Activated T-helper 1 cell treated with anti-CD3 and anti-CD28 coated beads, Interleukin-2, amount 50 U/mL, for 16 hours (primary cell): ENCODE data around the gene EHMT2.
"Not testable (repeated sequence)": the region's sequence is repeated elsewhere in the genome, so short reads cannot be mapped to it uniquely, and the experiment has no call there.

Experiments used
- DNase-seq, 2 donors: peaks; one replicate each; pipeline ENCODE4 v3.0.0-alpha.2; 2020; ENCODE audit warnings: low read depth in 1 of 2, low spot score in 1 of 2

Gene EHMT2

DNA sequence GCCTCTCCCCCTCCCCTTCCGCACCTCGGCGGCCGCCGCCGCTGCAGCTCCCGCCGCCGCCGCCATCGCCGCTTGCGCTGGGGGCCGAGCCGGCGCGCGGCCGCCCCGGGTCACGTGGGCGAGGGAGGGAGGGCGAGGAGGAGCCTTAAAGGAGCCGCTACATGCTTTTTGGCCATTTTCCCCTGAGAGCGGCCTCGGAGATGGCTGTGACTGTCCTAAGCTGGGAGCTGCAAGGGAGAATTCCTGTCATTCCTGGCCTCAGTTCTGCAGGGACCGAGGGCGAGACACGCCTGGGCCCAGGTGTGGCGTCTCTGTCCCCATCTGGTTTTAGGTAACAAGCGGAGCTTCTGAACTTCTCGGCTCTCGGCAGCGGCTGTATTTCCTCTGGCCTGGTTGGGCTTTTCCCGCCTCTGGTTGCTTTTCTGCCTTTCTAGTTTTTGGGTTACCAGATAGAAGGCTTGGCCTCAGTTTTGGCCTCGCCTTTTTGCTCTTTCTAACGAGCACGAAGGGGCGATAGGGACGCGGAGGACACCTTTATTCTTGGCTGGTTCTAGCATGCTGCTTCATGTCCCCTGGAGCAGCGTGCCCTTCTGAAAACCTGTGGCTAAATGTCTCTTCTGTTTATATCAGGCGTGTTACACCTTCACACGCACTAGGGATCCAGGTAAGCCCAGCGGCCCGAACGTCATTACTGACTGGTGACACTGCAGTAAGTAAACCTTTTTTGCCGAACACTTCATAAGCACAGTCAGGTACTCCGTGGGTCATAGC is at the start of gene EHMT2:
Gene EHMT2 (minus strand): TSS at position 87 of the 771 bp plus-strand sequence. CDS start 21 bp downstream, at position 66.
- DNase-seq: peak; percentile 69 to 80

DNA sequence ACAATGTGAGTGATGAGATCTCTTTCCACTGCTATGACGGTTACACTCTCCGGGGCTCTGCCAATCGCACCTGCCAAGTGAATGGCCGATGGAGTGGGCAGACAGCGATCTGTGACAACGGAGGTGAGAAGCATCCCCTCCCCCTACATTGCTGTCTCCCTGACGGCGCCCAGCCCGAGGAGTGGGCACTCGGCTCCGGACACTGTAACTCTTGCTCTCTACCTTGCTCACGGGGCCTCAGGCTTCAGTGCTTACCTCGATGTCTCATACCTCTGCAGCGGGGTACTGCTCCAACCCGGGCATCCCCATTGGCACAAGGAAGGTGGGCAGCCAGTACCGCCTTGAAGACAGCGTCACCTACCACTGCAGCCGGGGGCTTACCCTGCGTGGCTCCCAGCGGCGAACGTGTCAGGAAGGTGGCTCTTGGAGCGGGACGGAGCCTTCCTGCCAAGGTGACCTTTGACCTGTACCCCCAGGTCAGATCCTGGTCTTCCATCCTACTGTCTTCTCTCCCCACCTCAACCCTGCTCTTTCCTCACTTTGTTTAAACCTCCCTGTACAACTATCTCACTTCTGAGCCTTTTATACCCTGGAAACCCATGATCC is 49.7 kb upstream of the EHMT2 start:
- DNase-seq: no peak

DNA sequence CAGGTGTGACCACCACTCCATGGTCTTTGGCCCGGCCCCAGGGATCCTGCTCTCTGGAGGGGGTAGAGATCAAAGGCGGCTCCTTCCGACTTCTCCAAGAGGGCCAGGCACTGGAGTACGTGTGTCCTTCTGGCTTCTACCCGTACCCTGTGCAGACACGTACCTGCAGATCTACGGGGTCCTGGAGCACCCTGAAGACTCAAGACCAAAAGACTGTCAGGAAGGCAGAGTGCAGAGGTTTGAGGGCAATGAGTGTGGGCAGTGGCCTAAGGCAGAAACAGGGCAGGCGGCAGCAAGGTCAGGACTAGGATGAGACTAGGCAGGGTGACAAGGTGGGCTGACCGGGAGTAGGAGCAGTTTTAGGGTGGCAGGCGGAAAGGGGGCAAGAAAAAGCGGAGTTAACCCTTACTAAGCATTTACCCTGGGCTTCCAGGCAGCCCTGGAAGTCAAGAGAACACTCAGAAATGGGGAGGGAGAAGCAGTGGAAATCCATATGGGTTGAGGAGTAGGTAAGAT is 48.9 kb upstream of the EHMT2 start:
- no peak for DNase-seq

DNA sequence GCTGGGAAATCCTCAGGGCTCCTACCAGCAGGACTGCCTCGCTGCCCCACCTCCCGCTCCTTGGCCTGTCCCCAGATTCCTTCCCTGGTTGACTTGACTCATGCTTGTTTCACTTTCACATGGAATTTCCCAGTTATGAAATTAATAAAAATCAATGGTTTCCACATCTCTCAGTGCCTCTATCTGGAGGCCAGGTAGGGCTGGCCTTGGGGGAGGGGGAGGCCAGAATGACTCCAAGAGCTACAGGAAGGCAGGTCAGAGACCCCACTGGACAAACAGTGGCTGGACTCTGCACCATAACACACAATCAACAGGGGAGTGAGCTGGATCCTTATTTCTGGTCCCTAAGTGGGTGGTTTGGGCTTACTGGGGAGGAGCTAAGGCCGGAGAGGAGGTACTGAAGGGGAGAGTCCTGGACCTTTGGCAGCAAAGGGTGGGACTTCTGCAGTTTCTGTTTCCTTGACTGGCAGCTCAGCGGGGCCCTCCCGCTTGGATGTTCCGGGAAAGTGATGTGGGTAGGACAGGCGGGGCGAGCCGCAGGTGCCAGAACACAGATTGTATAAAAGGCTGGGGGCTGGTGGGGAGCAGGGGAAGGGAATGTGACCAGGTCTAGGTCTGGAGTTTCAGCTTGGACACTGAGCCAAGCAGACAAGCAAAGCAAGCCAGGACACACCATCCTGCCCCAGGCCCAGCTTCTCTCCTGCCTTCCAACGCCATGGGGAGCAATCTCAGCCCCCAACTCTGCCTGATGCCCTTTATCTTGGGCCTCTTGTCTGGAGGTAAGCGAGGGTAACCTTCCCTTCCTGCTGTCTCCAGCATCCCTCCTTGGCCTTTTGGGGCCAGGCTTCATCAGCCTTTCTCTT is 48.2 kb upstream of the EHMT2 start, which contains the start of gene CFB:
Gene CFB (plus strand): TSS at position 589 of the 863 bp plus-strand sequence. CDS start 127 bp downstream, at position 716.
- DNase-seq: no peak

GRCh38 chr6:31945154-31945506 is 47.6 kb upstream of the EHMT2 start:
- DNase-seq: no peak

- no peak for DNase-seq
Observed at GRCh38 chr6:31943742-31944141, 46.2 kb upstream of the EHMT2 start.

DNA sequence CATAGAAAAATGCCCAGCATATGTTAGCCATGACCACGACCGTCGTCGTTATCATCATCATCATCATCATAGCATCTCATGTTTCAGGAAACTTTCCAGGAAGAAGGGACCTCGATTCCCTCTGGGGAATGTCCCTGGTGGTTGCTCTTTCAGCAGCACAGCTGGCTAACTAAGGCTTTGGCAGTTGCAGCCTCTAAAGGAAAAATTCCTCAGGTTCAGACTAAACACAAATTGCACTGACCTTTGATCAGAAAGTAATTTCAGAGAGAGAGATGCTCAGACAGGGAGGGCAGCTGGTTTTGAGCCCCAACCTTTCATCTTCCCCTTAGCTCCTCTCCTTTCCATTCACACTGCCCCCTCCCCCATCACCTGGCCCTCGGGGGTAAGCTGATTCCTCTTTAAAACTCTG is 42.8 kb upstream of the EHMT2 start:
- no peak for DNase-seq

GRCh38 chr6:31935823-31936222 is 38.3 kb upstream of the EHMT2 start:
- DNase-seq: no peak

DNA sequence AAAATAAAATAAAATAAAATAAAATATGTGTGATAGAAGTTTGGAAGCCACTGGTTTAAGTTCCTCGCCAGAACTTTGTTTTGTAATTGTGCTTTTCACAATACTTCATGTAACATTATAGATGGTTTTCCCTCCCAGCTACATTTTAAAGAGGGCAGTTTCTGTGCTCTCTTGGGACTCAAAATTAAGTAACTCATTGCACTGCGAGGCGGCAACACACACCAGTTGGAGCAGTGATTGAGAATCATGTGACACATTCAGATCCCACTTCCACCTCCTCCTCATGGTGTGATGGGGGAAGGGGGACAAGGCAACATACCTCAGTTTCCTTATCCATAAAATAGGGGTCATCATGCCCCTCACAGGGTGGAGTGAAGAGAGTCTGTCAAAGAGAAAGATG is 37.5 kb upstream of the EHMT2 start:
- no peak for DNase-seq

- DNase-seq: no peak
Observed at GRCh38 chr6:31933537-31933936, 36.0 kb upstream of the EHMT2 start.

DNA sequence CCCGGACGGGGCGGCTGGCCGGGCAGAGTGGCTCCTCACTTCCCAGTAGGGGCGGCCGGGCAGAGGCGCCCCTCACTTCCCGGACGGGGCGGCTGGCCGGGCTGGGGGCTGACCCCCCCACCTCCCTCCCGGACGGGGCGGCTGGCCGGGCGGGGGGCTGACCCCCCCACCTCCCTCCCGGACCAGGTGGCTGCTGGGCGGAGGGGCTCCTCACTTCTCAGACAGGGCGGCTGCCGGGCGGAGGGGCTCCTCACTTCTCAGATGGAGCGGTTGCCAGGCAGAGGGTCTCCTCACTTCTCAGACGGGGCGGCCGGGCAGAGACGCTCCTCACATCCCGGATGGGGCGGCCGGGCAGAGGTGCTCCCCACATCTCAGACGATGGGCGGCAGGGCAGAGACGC is 34.6 kb upstream of the EHMT2 start:
- not testable (repeated sequence) for DNase-seq

GRCh38 chr6:31930962-31931361 is 33.5 kb upstream of the EHMT2 start:
- DNase-seq: no peak

DNA sequence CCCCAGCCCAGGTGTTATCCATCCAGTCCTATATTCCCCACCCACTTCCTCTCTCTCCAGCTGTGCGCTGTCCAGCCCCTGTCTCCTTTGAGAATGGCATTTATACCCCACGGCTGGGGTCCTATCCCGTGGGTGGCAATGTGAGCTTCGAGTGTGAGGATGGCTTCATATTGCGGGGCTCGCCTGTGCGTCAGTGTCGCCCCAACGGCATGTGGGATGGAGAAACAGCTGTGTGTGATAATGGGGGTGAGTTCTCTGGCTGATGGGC is 31.1 kb upstream of the EHMT2 start:
- DNase-seq: no peak

DNA sequence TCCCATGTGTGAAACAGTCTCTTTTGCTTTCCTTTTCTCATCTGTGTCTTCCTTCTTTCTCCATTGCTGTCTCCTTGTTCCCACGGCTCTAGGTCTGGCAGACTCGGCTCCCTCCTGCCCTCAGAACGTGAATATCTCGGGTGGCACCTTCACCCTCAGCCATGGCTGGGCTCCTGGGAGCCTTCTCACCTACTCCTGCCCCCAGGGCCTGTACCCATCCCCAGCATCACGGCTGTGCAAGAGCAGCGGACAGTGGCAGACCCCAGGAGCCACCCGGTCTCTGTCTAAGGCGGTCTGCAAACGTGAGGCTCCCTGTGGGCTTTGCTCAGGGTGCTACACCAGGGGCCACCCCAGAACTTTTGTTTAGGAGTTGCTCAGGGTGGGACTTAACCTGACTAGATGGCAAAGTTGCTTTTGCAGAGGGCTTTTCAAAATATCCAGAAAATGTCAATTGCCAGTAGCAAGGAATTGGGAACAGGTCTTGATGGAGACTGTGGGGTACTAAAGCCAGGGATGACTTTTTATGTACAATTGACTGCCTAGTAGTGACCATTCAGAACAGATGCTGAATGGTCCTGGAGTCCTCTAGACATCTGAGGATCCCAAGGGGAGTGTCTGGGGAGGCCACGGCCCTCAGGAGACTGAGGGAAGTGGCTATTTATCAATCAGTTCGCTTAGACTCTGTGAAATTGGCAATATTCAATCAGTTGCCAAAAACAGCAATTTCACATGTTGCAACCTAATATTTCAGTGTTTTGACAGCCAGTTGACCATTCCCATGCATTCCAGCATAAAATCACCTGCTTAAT is 30.6 kb upstream of the EHMT2 start:
- no peak for DNase-seq

DNA sequence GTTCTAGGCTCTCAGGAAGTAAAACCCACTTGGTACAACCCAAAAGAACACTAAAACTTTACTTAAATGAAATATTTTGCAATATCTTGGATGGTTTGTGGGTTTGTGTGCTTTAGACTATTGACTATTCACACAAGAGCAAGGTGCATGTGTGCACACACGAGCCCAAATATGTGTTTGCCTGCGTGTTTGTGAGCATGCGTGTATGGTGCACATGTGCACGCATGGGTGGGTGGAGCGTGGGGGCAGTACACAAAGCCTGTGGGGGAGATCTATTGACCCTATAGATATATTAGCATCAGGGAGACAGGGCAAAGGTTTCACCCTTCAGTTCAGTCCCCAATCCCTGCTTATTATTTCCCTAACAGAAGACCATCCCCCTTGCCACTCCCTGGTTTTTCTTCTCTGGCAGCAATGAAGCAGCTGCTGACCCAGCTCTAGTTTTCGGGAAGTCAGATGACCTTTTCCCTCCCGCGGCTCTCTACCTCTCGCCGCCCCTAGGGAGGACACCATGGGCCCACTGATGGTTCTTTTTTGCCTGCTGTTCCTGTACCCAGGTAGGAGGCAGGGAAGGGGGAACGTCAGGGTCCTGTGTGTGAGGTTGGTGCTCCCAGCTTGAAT is 29.9 kb upstream of the EHMT2 start, which contains the start of gene C2:
Gene C2 (plus strand): TSS at position 476 of the 621 bp plus-strand sequence. CDS start 36 bp downstream, at position 512.
- DNase-seq: no peak

DNA sequence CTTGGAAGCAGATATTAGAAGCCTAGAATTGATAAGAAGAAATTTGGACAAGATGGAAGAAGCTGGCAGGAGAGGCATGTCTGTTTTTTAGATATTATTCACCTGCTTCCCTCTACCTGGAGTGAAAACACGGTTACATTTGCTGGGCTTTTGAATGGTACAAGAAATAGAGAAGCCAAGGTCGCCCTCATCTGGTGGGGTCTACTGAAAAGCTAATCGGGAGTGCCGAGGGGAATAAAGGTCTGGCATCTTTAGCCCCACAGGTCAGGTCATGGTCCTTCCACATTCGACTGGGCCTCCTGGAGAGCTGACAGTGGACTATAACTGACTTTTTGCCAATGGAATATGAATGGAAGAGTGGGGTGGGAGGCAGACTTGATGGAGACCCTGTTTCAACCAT is 25.4 kb upstream of the EHMT2 start:
- no peak for DNase-seq

DNA sequence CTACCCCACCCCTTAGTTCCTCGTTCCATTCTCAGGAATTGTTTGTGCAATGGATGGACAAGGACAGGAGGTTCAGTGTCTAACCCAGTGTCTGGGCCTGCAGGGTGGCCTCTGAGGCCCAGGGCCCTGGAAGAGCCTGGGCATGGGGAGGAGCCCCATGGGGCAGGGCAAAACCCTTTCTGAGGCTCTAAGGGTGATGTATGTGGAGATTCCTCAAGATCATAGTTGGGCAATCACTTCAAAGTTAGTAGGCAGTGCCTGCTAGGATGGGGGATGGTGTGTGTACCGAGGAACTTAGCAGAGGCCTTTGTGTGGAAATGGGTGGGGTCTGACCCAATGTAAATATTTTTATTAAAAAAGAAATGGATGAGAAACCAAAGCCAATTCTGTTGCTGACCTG is 23.3 kb upstream of the EHMT2 start:
- DNase-seq: no peak

DNA sequence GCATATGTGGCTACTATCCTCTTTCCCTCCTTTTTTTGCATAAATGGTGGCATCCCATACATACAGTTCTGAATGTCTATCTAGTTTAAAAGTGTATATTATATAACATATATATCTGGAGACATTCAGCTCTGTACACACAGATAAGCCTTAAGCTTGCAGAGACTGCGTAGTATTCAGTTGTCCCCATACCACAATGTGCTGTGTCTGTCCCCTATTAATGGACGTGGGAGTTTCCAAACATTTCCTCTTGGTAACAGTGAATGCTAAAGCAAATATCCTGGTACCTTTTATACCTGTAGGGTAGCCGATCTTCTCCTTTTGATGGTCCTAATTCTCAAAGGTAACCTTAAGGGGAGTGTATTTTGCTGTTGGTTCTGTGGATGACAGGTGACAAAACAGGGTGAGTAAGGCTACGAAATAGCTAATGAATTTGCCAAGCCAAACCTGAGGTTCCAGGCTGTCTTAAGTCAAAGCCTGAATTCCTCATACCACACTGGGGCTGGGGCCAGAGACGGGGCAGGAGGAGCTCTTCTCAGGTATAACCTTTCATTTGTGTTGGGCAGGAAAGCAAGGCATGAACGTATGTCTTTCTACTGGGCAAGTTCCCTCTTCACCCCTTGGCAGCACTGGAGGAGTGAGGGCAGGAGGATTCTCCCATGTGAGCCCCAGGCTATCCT is 22.3 kb upstream of the EHMT2 start:
- no peak for DNase-seq

GRCh38 chr6:31918069-31918720 is 20.7 kb upstream of the EHMT2 start:
- no peak for DNase-seq
